DOHH2 (cell line): Measurements from ENCODE around the gene ABCC11.

Experiments
- CTCF ChIP-seq: fragments of 200-600 bp; sonication (generic); IDR thresholded peaks from one replicate; pipeline ENCODE4 v1.5.1; 2014; ENCODE audit warnings: antibody characterized with exemption, mild to moderate bottlenecking, low read depth, low read length; ENCODE audit not compliant: poor library complexity, severe bottlenecking
- EZH2phosphoT487 ChIP-seq: fragments of 200-600 bp; sonication (generic); IDR thresholded peaks from 2 replicates; pipeline ENCODE4 v1.6.1; 2017; ENCODE audit warnings: borderline replicate concordance, mild to moderate bottlenecking, antibody characterized with exemption, low read length, moderate library complexity, mixed read lengths

GRCh38 chr16:48262631-48263030, 15.3 kb upstream of the ABCC11 start:
- TF ChIP-seq CTCF (no peak), EZH2phosphoT487 (no peak)
